Parathyroid adenoma (tissue), 2 donors: ENCODE data around the gene SLC28A2.

Experiments
- H2AFZ ChIP-seq: fragments of 300-600 bp; sonication (generic); one replicate; pipeline ENCODE4 v1.7.0; 2017; ENCODE audit warnings: antibody characterized with exemption, mild to moderate bottlenecking
- H3K27ac ChIP-seq: fragments of 300-600 bp; sonication (generic); one replicate; pipeline ENCODE4 v1.7.0; 2017
- H3K27me3 ChIP-seq: fragments of 300-600 bp; sonication (generic); one replicate; pipeline ENCODE4 v1.7.0; 2017; ENCODE audit warnings: low read length; ENCODE audit not compliant: control insufficient read depth, insufficient read depth
- H3K36me3 ChIP-seq: fragments of 300-600 bp; sonication (generic); one replicate; pipeline ENCODE4 v1.7.0; 2017; ENCODE audit warnings: low read length; ENCODE audit not compliant: control insufficient read depth, insufficient read depth
- H3K4me1 ChIP-seq: fragments of 300-600 bp; sonication (generic); one replicate; pipeline ENCODE4 v1.7.0; 2017; ENCODE audit warnings: control low read depth
- H3K4me2 ChIP-seq: fragments of 300-600 bp; sonication (generic); one replicate; pipeline ENCODE4 v1.7.0; 2017; ENCODE audit warnings: low read length
- H3K4me3 ChIP-seq: fragments of 300-600 bp; sonication (generic); one replicate; pipeline ENCODE4 v1.7.0; 2017; ENCODE audit warnings: low read depth, low read length
- H3K79me2 ChIP-seq: fragments of 300-600 bp; sonication (generic); one replicate; pipeline ENCODE4 v1.7.0; 2017; ENCODE audit warnings: control low read depth
- H3K9ac ChIP-seq: fragments of 300-600 bp; sonication (generic); one replicate; pipeline ENCODE4 v1.7.0; 2017; ENCODE audit warnings: mild to moderate bottlenecking
- H3K9me3 ChIP-seq: fragments of 300-600 bp; sonication (generic); one replicate; pipeline ENCODE4 v1.7.0; 2017; ENCODE audit warnings: low read length; ENCODE audit not compliant: control insufficient read depth
- TF ChIP-seq, protein P1 (sequence below): fragments of 300-600 bp; sonication (generic); IDR thresholded peaks from one replicate; pipeline ENCODE4 v1.7.0; 2017; ENCODE audit warnings: antibody characterized with exemption, mild to moderate bottlenecking
- donor health status: primary hyperparathyroidism.

The SLC28A2 gene

DNA sequence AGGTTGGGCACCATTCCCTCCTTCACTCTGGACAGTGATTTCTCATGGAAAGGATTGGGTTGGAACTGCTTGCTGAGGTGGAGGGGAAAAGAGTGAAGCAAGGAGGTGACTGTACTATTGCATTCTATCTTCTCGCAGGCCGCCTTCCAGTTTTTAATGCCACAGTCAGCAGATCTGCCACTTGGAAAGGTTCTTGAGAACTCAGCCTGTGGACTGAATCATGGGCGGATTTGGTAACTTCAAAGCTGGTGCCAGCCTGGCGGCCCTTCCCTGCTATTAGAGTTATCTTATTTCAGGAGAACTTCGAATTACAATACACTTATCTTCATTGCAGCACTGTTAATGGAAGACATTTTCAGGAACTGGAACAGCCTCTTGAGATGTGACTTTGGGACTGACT is 23.1 kb upstream of the SLC28A2 start:
- Histone ChIP-seq H3K4me2 (no peak overlapping the region), H3K27me3 (no peaks in the 10 kb centered on the region), H3K27ac (peak overlapping the region; percentile 24), H3K36me3 (no peaks in the 10 kb centered on the region), H2AFZ (peak overlapping the region; percentile 70), H3K79me2 (no peaks in the 10 kb centered on the region), H3K4me3 (no peak overlapping the region), H3K9ac (no peak overlapping the region), H3K4me1 (no peaks in the 10 kb centered on the region), H3K9me3 (no peaks in the 10 kb centered on the region)
- TF ChIP-seq, protein P1, sequence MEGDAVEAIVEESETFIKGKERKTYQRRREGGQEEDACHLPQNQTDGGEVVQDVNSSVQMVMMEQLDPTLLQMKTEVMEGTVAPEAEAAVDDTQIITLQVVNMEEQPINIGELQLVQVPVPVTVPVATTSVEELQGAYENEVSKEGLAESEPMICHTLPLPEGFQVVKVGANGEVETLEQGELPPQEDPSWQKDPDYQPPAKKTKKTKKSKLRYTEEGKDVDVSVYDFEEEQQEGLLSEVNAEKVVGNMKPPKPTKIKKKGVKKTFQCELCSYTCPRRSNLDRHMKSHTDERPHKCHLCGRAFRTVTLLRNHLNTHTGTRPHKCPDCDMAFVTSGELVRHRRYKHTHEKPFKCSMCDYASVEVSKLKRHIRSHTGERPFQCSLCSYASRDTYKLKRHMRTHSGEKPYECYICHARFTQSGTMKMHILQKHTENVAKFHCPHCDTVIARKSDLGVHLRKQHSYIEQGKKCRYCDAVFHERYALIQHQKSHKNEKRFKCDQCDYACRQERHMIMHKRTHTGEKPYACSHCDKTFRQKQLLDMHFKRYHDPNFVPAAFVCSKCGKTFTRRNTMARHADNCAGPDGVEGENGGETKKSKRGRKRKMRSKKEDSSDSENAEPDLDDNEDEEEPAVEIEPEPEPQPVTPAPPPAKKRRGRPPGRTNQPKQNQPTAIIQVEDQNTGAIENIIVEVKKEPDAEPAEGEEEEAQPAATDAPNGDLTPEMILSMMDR = no peak

DNA sequence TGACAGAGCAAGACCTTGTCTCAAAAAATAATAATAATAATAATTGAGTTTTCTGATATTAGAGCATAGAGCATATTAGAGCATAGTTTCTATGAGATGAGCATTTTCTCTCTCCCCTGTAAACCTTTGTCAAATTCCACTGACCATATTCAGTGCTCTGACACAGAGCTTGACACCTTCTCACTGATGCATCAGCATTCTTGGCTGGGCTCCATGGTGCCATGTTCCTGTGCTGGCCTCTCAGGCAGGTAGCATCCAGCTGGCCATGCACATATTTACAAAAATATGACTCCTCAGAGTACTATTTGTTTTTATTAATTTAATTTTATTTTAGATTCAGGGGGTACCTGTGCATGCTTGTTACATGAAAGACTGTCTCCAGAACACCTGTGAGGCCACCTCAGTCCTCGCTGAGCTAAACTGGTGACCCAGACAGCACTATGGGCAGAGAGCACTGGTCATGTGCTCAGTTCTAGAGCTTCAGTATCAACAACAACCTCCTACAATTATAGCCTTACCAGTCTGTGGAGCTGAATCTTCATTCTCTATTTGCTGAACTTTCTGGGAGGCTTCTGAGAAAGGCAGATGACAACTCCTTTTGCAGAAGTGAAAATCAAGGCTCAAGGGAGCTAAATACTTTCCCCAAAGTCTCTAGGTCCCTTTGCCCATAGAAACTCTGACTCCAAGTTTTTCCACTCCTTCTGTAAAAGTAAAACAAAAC is 21.6 kb upstream of the SLC28A2 start:
- no peaks in the 10 kb centered on the region for H3K36me3 ChIP-seq
- TF ChIP-seq, protein P1 = no peak
- no peak overlapping the region for H3K4me3 ChIP-seq
- no peaks in the 10 kb centered on the region for H3K4me1 ChIP-seq
- no peak overlapping the region for H3K4me2 ChIP-seq
- H3K9ac ChIP-seq = no peak overlapping the region
- H2AFZ ChIP-seq = no peak overlapping the region
- no peaks in the 10 kb centered on the region for H3K9me3 ChIP-seq
- H3K27me3 ChIP-seq = no peaks in the 10 kb centered on the region
- H3K27ac ChIP-seq = no peak overlapping the region
- H3K79me2 ChIP-seq = no peaks in the 10 kb centered on the region

DNA sequence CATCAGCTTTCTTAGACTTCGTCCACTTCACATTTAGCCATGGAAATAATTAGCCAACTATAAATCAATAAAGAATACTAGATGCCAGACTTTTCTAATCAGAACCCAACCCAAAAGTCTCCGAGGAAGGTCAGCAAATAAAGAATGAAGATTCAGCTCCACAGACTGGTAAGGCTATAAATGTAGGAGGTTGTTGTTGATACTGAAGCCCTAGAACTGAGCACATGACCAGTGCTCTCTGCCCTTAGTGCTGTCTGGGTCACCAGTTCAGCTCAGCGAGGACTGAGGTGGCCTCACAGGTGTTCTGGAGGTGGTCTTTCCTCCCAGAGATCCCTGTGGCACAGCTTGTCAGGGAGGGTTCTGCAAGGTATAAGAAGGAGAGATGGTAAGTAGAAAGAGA is 20.9 kb upstream of the SLC28A2 start:
- Histone ChIP-seq H3K36me3 (no peaks in the 10 kb centered on the region), H3K27ac (no peak overlapping the region), H3K79me2 (no peaks in the 10 kb centered on the region), H3K9me3 (no peaks in the 10 kb centered on the region), H2AFZ (no peak overlapping the region), H3K4me1 (no peaks in the 10 kb centered on the region), H3K4me2 (no peak overlapping the region), H3K27me3 (no peaks in the 10 kb centered on the region), H3K4me3 (no peak overlapping the region), H3K9ac (no peak overlapping the region)
- TF ChIP-seq, protein P1 = no peak

DNA sequence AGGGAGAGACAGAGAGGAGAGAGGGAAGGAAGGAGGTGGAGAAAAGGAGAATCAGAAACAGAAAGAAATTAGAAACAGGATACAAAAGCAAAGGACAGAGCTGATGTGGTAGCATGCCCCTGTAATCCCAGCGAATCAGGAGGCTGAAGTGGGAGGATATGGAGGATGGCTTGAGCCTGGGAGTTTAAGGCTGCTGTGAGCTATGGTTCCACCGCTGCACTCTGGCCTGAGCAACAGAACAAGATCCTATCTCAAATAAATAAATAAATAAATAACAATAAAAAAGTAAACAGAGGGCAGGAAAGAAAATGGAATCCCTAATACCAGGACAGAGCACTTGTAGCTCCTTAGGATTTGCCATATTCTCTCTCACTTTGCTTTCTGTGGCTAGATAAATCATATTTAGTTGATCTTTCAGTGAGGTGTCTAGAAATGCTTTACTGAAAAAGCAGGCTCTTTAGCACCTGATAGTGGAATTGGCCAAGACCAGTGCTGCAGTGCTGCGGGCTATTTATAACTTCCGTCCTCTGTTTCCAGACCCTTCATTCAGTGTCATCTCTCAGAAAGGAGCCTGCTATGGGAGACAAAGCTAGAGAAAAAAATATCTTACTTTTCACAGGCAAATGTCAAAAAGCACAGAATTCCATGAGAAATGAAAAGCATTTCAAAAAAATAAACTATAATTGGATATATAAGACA is 20.0 kb upstream of the SLC28A2 start:
- H3K27me3 ChIP-seq = no peaks in the 10 kb centered on the region
- H3K4me2 ChIP-seq = no peak overlapping the region
- H3K4me3 ChIP-seq = no peak overlapping the region
- no peaks in the 10 kb centered on the region for H3K4me1 ChIP-seq
- no peaks in the 10 kb centered on the region for H3K36me3 ChIP-seq
- H3K79me2 ChIP-seq = no peaks in the 10 kb centered on the region
- TF ChIP-seq, protein P1 = no peak
- no peaks in the 10 kb centered on the region for H3K9me3 ChIP-seq
- H2AFZ ChIP-seq = peak overlapping the region; percentile 28
- no peak overlapping the region for H3K9ac ChIP-seq
- H3K27ac ChIP-seq = no peak overlapping the region
